Gastroesophageal sphincter (tissue), 4 donors: ENCODE results near the gene GRK1. TPM values are rescaled to one million over a fixed set of nuclear protein-coding genes. Genes with fewer than 3 reads are reported as not detected.

Experiments used
- ATAC-seq: fragments of 150-250 bp; one replicate; pipeline ENCODE4 v1.9.1; 2016; ENCODE audit warnings: mild to moderate bottlenecking, moderate library complexity
- H3K27ac ChIP-seq, 4 donors: fragments of 200-600 bp; sonication (generic) in 3 of 4; 1 replicate in 3 of 4; 2 replicates in 1 of 4; pipeline ENCODE4 v1.5.1; 2016 to 2019
- H3K27me3 ChIP-seq: fragments of 200-600 bp; sonication (generic); one replicate; pipeline ENCODE4 v1.5.1; 2019
- H3K36me3 ChIP-seq, 2 donors: fragments of 200-600 bp; sonication (generic); one replicate each; pipeline ENCODE4 v1.5.1; 2019; ENCODE audit warnings: control low read depth in 1 of 2
- H3K4me1 ChIP-seq, 3 donors: fragments of 200-600 bp; sonication (generic); 1 replicate in 2 of 3; 2 replicates in 1 of 3; pipeline ENCODE4 v1.5.1; 2016 to 2019; ENCODE audit warnings: control low read depth in 2 of 3
- H3K4me3 ChIP-seq, 2 donors: fragments of 200-600 bp; sonication (generic); one replicate each; pipeline ENCODE4 v1.5.1; 2019; ENCODE audit warnings: mild to moderate bottlenecking in 1 of 2, moderate library complexity in 1 of 2
- H3K9me3 ChIP-seq, 3 donors: fragments of 200-600 bp; sonication (generic); one replicate each; pipeline ENCODE4 v1.5.1; 2017 to 2019; ENCODE audit warnings: control low read depth in 2 of 3
- EP300 ChIP-seq: sonication (generic); formaldehyde crosslinking; IDR thresholded peaks from one replicate; pipeline ENCODE4 v1.6.1; 2017; ENCODE audit warnings: antibody characterized with exemption, mild to moderate bottlenecking
- POLR2A ChIP-seq, 2 donors: fragments of 450-650 bp; IDR thresholded peaks; one replicate each; pipeline ENCODE4 v1.6.1; 2017; ENCODE audit warnings: antibody characterized with exemption in 2 of 2, mild to moderate bottlenecking in 2 of 2, moderate library complexity in 1 of 2
- POLR2AphosphoS5 ChIP-seq: sonication (generic); formaldehyde crosslinking; IDR thresholded peaks from one replicate; pipeline ENCODE4 v1.6.1; 2017; ENCODE audit warnings: antibody characterized with exemption
- WGBS, 2 donors: methylation state at CpG; one replicate each; pipeline ENCODE4 v1.1.5; 2018; ENCODE audit warnings: low coverage in 1 of 2; 5-methylcytosine and 5-hydroxymethylcytosine counted together
- total RNA-seq, 4 donors: library from RNA; depleted of rRNA; stranded (reverse); fragments of >200 nt; gene quantifications; one replicate each; pipeline ENCODE4 v1.1.0, GENCODE V29; 2016
- TF ChIP-seq, protein P1 (sequence below), 4 experiments: fragments of 200-600 bp in 2 of 4; fragments of 450-650 bp in 2 of 4; sonication (generic) in 1 of 4; IDR thresholded peaks; one replicate each; pipeline ENCODE4 v1.5.1; 2017 to 2019; ENCODE audit warnings: antibody characterized with exemption in 4 of 4, mild to moderate bottlenecking in 2 of 4, moderate library complexity in 2 of 4

Gene GRK1
- total RNA-seq, 4 donors from 2014 or later = 0.15 TPM; not detected in 3

DNA sequence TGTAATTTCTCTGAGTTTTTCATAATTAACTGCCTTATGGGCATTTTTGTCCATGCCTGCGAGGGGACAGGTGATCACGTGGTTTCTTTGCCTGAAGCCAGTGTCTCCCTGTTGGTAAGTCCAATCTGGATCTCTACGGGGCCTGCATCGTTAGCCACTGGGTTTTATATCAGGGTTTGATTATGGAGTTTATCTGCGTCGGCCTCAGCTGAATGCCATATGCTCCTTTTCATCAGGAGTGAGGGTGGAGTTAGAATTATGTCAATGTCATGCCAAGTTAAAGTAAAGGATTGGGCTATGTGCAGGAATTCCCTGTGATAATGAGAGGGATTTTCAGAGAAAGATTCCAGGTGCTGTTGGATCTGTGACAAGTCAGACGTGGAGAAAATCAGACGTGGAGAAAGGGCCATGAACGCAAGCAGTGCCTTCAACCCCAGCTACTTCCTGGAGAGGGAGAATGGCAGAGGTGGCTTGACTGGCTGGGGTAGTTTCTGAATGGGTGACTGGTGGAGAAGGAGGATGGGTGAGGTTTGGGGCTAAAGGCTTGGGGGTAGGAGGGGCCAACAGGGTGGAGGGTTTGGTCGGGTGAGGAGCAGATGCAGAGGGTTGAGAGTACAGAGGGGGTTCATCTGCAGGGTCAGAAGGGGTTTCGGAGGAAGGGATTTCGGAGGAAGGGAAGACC, 116.3 kb downstream of the GRK1 start:
- Histone ChIP-seq H3K27me3 (no peaks in the 10 kb centered on the region), H3K4me1 (no peaks in the 10 kb centered on the region), H3K36me3 (no peaks in the 10 kb centered on the region), H3K27ac (no peak overlapping the region), H3K9me3 (no peaks in the 10 kb centered on the region), H3K4me3 (no peak overlapping the region)
- 62 to 72% methylated on average over 11 to 12 of the region's 12 CpGs for WGBS, 2 donors
- ATAC-seq = no peak
- TF ChIP-seq EP300 (no peak), POLR2AphosphoS5 (no peak), POLR2A (IDR thresholded peaks at IDR 0.05) (no peak)
- TF ChIP-seq, protein P1, sequence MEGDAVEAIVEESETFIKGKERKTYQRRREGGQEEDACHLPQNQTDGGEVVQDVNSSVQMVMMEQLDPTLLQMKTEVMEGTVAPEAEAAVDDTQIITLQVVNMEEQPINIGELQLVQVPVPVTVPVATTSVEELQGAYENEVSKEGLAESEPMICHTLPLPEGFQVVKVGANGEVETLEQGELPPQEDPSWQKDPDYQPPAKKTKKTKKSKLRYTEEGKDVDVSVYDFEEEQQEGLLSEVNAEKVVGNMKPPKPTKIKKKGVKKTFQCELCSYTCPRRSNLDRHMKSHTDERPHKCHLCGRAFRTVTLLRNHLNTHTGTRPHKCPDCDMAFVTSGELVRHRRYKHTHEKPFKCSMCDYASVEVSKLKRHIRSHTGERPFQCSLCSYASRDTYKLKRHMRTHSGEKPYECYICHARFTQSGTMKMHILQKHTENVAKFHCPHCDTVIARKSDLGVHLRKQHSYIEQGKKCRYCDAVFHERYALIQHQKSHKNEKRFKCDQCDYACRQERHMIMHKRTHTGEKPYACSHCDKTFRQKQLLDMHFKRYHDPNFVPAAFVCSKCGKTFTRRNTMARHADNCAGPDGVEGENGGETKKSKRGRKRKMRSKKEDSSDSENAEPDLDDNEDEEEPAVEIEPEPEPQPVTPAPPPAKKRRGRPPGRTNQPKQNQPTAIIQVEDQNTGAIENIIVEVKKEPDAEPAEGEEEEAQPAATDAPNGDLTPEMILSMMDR (IDR thresholded peaks at IDR 0.05) = no peak

DNA sequence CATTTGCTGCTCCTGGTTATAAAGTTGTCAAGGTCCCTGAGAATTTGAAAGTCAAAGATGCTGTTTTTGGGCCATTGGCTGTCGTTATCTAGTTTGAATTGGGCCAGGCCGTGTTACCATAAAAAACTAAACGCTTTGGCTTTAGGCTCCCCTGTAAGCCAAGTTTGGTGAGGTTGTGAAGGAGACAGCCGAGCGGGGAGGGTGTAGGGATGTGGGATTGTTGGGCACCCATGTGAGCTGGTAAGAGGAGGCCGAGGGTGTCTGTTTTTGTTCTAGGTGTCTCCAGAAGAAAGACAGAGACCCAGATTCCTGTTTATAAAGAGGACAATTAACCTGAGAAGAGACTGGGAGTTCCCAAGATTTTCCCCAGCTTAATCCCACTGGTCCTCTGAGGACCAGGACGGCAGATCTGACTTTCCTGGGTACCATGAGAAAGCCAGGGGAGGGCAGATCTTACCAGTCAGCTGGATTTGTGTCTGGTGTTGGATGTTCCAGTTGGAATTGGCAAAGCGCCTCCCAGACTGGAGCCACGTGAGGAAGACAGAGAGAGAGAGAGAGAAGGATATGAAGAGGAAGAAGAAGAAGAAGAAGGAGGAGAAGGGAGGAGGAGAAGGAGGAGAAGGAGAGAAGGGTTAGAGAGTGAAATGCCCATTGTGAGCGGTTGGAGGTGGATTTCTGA, 117.1 kb downstream of the GRK1 start:
- TF ChIP-seq, protein P1 (IDR thresholded peaks at IDR 0.05) = no peak
- TF ChIP-seq EP300 (no peak), POLR2A (IDR thresholded peaks at IDR 0.05) (no peak), POLR2AphosphoS5 (no peak)
- no peaks in the 10 kb centered on the region for H3K9me3 ChIP-seq
- H3K4me1 ChIP-seq = no peaks in the 10 kb centered on the region
- H3K36me3 ChIP-seq = no peaks in the 10 kb centered on the region
- ATAC-seq = no peak
- H3K4me3 ChIP-seq = no peak overlapping the region
- no peaks in the 10 kb centered on the region for H3K27me3 ChIP-seq
- 73 to 96% methylated on average over 6 to 7 of the region's 10 CpGs for WGBS, 2 donors
- H3K27ac ChIP-seq = no peak overlapping the region

DNA sequence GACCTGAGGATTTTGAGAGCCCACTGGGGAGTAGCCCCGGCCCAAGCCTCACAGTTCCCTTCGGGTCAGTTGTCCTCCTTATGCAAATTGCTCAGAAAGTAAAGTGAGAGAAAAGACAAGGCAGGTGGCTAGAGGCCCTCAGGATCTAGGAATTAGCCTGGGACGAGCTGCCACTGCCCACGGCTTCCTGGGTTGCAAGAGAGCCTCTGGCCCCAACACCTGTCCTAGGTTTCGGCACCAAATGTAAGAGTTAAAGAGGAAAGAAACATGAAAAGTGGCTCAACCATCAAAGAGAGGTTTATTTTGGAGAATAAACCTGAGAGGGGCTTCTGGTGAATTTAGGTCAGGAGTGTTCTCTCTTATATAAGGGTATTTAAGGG, 117.6 kb downstream of the GRK1 start:
- Histone ChIP-seq H3K36me3 (no peaks in the 10 kb centered on the region), H3K9me3 (no peaks in the 10 kb centered on the region), H3K4me3 (no peak overlapping the region), H3K27ac (no peak overlapping the region), H3K27me3 (no peaks in the 10 kb centered on the region), H3K4me1 (no peaks in the 10 kb centered on the region)
- ATAC-seq = no peak
- TF ChIP-seq EP300 (no peak), POLR2A (IDR thresholded peaks at IDR 0.05) (no peak), POLR2AphosphoS5 (no peak)
- TF ChIP-seq, protein P1 (IDR thresholded peaks at IDR 0.05) = no peak
- WGBS, 2 donors = 74 to 79% methylated on average over 3 to 4 of the region's 5 CpGs

DNA sequence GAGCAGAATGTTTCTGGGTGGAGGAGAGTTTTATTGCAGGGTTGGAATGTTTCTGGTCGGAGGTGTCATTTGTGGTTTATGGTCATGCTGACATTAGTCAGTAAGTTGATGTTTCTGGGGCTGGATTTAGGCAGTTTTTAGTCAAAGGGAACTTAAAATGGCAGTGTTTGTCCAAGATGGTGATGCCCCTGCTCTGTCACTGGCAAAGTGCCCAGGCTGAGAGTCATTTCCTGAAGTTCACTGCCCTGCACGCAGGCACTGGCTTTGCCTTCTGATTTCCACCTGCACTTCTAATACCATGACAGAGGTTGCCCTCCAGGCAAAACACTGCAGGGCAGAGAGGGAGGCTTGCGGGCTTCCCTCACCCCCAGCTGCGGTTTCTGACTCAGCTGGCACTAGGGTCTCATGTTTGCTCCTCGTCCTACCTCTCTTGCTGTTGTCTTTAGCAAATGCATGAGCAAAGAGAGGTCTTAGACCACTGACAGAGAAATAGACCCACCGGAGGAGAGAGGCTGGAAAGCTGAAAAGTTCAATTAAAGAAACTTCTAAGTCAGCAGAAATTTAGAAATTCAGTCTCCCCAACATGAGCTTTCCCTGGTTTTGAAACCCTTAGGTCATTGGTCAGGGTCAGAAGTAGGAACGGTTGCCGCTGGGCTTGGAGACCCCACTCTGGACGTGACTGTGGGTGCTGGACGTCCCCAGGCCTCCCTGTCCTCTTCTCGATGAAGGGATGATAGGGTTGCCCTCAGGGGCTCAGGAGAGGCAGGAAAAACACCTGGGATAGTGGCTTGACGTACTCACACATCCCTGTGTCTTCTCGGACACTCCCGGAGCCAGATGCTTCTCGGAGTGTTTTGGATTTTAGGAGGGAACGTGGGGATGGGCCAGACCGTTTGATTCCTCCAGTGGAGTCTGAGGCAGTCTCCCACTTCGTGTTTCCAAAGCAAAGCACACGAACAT, 118.3 kb downstream of the GRK1 start:
- TF ChIP-seq POLR2AphosphoS5 (no peak), EP300 (no peak), POLR2A (IDR thresholded peaks at IDR 0.05) (no peak)
- TF ChIP-seq, protein P1 (IDR thresholded peaks at IDR 0.05) = no peak

More for the DNA sequence above, 118.3 kb downstream of the GRK1 start:
- ATAC-seq = no peak
- H3K27ac ChIP-seq = no peak overlapping the region
- H3K4me3 ChIP-seq = no peak overlapping the region
- H3K36me3 ChIP-seq = no peaks in the 10 kb centered on the region
- H3K27me3 ChIP-seq = no peaks in the 10 kb centered on the region
- WGBS, 2 donors = 81 to 82% methylated on average over 2 to 8 of the region's 19 CpGs
- no peaks in the 10 kb centered on the region for H3K4me1 ChIP-seq
- H3K9me3 ChIP-seq = no peaks in the 10 kb centered on the region
